Esophagus mucosa (tissue), 1 donor: Measurements from ENCODE around the gene CELA2B. TPM values are rescaled to one million over a fixed set of nuclear protein-coding genes. Genes with fewer than 3 reads are reported as not detected.
"Not testable (repeated sequence)": the region's sequence is repeated elsewhere in the genome, so short reads cannot be mapped to it uniquely, and the experiment has no call there.

Experiments used
- ATAC-seq: fragments of 200-7000 bp; cut with Tn5 transposase; one replicate; pipeline ENCODE4 v1.9.1; 2020
- total RNA-seq: library from RNA; stranded (reverse); gene quantifications from one replicate; pipeline ENCODE4 v1.2.4, GENCODE V29; 2023
- donor health status: DM: yes; HTN: yes; CAD: no.

CELA2B gene
- not detected for total RNA-seq

DNA sequence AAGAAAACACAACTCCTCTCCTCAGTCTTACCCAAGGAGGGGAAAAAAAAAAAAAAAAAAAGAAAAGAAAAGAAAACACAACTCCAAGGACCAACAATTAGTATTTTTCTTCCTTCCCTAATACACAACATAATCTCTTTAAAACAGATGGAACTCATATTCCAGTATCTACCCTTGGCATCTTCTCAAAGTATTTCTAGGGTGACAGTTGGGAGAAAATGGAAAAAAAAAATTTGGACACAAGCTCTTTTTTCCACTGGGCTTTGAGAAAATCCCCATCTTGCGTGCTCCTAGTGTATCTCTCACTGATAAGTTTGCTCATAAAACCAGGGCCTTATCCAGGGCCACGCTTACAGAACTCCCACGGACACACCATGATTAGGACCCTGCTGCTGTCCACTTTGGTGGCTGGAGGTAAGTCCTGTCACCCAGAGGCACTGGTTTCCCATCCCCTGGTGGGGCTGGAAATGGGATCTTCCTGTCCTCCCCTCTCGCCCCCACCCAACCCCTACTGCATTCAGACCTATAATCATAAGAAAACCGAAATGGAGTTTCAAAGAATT lies at the start of gene CELA2B:
TSS of gene CELA2B (plus strand) at position 353 of the 563 bp plus-strand sequence. CDS start at position 375, 22 bp downstream.
- no peak for ATAC-seq

DNA sequence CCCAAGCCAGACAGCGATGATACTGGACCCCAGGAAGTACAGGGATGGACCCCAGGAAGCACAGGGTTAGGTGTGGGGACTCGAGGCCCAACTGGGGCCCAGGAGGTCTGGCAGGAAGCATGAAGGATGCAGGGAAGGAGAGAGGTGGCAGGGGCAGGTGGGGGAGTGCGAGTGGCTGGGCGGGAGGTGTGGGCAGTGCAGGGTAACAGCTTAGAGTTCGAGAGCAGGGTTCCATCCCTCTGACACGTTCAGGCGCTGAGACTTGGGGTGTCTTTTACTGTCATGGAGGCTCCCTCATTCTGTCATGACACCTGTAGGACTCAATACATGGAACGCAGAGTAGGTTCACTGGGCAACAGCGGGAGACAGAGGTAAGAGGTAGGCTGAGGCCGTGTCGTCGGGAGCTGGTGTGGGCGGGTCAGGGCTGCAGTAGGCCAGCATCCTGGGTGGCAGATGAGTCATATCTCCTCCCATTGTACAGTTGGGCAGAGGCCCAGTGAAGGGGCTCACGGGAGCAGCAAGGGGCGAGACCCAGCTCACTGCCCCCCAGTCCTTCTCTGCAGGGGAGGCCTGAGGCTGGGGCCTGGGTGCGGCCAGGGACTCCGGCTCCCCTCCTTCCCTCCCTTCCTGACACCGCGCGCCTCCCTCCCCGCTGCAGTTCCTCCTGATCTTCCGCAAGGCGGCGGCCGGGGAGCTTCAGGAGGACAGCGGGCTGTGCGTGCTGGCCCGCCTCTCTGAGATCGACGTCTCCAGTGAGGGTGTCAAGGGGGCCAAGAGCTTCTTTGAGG lies 49.2 kb upstream of the CELA2B start:
- ATAC-seq = peak; percentile 43

DNA sequence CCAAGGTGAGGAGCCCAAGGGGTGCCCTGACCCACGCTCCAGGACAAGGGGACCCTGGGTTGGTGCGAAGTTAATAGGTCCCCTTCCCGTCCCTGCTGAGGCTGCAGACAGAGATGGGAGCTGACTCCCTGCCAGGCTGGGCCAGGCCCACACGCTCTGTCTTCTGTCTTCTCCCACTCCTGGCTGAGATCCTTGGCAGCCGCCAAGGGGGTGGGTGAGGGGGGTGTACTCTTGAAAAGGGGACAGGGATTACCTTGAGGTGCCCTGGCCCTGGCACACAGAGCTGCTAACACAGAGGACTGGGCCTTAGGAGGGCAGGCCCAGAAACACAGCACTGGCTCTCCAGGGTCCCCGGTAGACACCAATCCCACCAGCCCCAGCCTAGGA lies 48.6 kb upstream of the CELA2B start:
- no peak for ATAC-seq

DNA sequence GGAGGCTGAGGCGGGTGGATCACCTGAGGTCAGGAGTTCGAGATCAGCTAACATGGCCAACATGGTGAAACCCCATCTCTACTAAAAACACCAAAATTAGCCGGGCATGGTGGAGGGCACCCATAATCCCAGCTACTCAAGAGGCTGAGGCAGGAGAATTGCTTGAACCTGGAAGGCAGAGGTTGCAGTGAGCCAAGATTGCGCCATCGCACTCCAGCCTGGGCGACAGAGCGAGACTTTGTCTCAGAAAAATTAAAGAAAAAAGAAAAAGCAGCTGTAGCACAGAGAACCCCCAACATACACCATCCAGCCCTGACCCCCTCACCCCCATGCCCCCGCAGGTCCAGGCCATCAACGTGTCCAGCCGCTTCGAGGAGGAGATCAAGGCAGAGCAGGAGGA lies 47.7 kb upstream of the CELA2B start:
- not testable (repeated sequence) for ATAC-seq

DNA sequence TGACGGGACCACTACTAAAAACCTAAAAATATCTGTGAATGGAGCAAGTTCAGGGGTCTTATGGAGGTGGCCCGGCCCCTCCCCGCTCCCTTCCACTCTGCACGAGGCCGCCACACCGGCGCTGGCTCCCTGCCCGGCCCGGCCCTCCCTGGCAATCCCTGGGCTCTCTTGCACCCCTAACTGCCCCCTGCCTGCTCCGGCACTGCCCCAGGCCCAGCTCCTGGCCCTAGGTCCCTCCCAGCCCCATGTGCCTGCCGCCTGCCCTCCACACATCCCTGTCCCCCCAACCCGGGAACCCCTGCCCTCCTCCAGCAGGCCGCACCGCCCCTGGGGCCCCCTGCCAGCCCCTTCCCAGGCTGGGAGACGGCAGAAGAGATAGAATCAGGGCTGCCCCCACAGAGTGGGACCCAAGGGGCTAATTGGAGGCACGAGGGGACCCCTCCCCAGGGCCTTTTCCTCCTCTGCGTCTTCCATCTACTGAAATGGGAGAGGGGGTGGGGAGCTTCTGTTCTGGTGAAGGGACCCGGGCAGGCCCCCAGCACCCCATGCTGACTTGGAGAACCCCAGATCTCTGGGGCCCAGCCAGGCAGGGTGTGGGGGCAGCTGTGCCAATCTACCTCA lies 47.0 kb upstream of the CELA2B start:
- no peak for ATAC-seq

DNA sequence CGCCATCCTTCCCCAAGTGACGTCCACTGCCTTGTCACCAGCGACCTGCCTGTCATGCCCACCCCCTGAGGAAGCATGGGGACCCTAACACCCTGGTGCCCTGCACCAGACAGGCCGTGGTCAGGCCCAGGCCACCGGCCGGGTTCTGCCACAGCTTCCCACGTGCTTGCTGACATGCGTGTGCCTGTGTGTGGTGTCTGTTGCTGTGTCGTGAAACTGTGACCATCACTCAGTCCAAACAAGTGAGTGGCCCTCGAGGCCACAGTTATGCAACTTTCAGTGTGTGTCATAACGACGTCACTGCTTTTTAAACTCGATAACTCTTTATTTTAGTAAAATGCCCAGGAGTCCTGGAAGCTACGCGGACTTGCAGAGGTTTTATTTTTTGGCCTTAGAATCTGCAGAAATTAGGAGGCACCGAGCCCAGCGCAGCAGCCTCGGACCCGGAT lies 46.2 kb upstream of the CELA2B start:
- ATAC-seq = peak; percentile 4

DNA sequence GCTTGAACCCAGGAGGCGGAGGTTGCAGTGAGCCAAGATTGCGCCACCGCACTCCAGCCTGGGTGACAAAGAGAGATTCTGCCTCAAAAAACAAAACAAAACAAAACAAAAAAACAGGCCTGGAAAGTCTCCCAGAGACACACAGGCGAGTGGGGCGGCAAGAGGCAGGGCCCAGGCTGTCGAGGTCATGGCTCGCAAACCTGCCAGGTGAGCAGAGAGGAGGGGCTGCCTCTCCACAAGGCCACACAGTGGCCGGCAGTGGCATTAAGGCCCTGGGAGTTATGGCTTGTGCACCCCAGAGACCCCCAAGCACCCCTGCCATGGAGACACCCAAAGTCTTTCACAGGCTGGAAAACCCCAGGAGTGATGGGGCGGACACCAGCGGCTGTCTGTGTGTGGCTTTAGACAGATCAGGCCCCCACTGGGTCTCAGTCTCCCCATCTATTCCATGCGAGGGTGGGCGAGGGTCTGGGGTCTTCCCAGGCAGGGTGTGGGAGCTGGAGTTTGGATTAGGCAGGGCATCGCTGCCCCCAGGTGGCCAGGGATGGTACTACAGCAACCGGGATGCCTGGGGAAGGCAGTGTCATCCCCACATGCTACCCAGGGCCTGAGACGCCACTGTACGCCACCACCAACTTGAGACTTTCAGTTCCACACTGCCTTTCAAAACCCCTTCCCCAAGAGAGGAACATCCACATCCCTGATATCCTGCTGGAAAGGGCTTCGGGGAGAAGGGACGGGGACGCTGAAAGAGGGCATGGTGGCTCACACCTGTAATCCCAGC lies 44.9 kb upstream of the CELA2B start:
- peak; percentile 55 for ATAC-seq

DNA sequence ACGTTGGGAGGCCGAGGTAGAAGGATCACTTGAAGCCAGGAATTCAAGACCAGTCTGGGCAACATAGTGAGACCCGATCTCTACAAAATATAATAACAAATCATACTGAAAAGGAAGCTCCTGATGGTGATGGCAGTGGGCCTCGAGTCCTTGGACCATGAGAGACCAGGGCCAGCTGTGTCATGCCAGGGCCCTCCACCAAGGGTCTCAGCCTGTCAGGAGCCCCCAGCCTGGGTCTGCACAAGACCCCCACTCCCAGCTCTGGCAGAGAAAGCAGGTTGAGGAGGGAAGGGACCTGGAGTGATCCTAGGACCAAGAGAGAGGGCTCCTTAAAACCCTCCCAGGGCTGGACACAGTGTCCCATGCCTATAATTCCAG lies 44.3 kb upstream of the CELA2B start:
- no peak for ATAC-seq

DNA sequence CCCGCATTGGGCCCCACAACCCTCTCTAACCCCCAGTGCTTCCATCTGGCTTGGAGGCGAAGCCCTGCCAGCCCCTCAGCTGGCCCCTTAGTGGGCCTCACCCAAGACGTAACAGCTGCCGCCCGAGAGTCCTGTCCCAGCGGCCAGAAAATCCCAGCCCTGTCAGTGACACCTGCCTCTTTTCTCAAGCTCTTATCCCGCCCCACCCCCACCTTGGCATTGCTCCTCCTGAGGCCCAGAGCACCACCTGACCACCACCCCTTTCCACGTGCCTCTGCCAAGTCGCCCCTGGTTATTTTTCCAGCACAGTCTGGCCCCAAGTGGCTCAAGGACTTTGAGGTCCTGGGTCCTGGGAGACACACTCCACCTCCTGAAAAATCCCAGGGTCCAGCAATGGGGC lies 43.6 kb upstream of the CELA2B start:
- no peak for ATAC-seq

DNA sequence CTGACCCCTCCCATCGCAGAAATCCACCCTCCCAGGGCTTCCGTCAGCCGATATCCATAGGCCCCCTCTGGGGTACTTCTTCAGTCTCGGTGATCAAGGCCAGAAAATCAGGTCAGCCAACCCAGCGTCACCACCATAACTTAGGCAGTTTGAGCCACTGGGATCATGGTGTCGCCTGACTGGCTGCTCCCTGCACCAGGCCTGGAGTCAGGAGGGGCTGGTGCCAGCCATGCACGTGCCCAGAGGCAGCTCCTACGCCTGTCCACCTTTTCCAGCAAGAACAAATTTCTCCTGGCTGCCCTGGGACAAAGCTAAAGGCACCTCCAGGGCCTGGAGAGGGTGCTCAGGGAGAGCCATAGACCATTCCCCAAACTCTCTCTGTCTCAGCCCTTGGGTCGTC lies 42.4 kb upstream of the CELA2B start:
- ATAC-seq = no peak

DNA sequence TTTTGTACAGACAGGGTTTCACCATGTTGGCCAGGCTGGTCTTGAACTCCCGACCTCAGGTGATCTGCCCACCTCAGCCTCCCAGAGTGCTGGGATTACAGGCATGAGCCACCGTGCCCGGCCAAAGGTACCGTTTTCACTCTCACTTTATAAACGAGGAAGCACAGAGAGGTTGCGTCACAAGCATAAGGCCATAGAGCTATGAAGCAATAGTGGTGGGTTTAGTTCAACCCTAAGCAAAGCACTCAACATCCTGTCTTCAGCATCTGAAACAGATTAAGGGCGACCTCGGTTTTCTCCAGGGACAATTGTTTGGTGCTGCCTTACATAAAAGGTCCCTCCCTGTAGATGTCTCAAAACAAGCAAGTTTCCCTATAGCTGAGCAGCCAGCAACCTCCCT lies 41.2 kb upstream of the CELA2B start:
- peak; percentile 13 for ATAC-seq

DNA sequence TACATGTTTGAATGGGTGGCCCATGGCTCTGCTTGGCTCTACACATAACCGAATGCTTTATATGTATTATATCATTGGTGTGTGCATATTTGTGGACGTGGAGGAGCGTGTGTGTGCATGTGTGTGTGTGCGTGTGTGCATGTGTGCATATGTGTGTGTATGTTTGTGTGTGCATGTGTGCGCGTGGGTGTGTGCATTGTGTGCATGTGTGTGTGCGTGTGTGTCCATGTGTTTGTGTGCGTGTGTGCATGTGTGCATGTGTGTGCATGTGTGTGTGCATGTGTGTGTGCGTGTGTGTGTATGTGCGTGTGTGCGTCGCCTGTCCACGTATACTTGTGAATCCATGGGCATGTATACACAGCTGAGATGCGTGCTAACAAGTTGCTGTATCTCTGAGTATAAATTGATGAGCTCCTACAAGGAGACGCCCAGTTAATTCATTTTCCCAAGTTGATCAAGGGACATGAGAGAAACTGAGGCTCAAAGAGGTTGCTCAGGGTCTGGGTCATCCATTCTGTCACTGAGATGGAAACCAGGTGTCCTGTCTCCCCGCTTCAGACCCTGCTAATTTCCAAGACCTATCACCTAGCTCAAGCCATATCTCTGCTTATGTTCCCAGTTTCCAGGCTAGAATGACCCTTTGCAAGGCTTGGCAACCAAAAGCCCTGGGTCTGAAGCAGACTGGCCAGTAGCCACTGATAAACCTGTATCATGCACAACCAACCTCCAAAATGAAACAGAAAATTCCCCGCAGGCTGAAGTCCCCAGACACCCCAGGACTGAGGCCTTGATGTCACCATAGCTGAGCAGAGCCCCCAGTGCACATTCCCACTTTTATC lies 40.4 kb upstream of the CELA2B start:
- ATAC-seq = no peak

DNA sequence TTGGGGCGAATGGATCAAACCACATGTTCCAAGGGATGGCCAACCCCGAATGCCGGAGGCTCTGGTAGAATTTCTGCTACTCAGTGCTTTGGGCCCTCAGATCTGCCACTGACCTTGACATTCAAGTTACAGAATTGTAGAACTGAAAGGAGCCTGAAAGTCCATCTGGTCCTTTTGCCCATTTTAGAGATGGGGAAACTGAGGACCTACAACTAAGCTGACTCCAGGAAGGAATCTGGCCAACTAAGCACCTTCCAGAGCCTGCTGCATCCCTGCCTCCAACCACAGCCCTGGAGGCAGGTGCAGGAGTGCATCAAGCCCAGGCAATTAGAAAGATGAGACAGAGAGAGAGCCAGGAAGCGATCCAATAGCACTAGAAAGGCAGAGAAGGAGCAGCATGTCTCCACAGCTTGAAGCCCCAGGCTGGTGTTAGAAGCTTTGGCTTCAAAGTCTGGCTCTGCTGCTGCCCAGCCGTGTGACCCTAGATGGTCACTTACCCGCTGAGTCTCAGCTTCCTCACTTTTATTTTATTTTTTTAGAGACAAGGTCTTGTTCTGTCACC lies 38.9 kb upstream of the CELA2B start:
- ATAC-seq = no peak

DNA sequence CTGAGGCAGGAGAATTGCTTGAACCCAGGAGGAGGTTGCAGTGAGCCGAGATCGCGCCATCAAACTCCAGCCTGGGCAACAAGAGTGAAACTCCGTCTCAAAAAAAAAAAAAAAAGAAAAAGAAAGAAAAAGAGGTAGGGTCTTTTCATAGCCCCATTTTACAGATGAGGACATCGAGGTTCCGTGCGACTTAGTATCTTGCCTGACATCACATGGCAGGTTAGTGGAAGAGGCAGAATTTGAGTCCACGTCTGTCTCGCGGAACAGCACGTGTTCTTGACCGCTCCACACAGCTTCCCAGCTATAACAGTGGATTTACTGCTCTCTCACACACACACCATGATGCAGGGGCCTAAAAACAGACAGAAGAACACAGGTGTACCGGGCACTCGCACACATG lies 36.6 kb upstream of the CELA2B start:
- no peak for ATAC-seq

DNA sequence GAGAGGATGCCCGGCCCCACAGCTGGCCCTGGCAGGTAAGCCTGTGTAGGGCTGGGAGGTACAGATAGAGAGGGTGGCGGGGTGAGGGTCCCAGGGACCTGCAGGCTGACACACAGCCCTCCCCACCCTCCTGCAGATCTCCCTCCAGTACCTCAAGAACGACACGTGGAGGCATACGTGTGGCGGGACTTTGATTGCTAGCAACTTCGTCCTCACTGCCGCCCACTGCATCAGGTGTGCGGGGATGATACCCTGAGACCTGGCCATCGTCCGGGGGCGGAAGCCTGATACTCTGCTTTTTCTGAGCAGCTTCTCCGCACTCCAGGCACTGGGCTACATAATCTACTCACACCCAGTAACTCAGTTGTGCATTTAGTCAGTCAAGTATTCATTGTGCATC lies 35.5 kb upstream of the CELA2B start:
- no peak for ATAC-seq

DNA sequence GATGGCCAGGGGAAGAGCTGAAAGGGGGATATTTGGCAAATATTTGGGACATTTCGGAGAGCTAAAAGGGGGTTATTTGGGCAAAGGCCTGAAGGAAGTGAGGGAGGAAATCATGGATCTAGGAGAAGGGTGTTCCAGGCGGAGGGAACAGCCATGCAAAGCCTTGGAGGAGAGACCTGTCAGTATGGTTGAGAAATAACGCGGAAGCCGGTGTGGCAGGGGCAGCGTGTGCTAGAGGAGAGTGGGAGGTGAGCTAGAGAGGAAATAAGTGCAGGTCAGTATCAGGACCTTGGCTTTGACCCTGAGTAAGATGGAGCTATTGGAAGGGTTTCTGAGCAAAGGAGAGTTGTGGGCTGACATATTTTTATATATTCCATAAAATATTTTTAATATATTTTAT lies 34.7 kb upstream of the CELA2B start:
- no peak for ATAC-seq

DNA sequence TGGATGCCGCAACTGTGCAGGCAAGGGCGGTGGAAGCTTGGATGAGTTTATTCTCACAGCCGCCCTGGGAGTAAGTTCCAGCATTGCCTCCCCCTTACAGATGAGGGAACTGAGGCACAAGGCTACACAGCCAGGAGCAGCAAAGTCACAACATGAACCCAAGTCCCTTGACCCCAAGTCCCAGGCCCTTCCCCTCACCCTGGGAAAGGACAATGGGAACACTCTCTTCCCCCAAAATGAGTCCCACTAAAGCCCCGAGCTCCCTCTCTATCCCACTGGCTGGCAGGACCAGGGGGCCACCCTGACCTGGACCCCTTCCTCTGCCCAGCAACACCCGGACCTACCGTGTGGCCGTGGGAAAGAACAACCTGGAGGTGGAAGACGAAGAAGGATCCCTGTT lies 33.8 kb upstream of the CELA2B start:
- no peak for ATAC-seq

DNA sequence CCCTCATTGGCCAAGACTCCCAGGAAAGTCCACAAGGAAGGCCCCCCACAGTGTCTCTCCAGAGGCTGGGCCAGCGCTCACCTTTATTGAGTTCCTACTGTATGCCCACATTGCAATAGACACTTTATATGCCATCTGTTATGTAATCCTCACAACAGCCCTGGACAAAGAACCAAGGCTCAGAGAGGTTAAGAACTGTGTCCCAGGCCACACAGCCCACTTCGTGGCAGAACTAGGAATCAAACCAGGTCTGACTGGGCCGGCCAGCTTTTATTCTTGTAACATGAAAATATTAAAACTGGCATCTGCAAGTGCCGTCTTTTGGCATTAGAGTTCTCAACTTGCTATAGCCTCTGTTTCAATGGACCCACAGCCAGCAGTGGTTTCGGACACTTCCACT lies 33.1 kb upstream of the CELA2B start:
- no peak for ATAC-seq

DNA sequence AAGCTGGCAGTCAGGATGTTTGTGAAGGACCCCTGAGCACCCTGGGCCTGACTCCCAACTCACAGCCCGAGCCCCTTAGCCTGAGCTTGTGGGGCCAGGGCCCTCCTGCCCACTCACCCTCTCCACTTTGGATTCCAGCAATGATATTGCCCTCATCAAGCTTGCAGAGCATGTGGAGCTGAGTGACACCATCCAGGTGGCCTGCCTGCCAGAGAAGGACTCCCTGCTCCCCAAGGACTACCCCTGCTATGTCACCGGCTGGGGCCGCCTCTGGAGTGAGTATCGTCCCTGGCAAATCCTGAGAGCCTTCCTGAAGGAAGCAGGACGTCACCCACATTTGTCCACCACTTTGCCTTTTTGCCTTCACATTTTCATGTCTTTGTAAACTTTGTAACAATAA lies 32.6 kb upstream of the CELA2B start:
- ATAC-seq = no peak

DNA sequence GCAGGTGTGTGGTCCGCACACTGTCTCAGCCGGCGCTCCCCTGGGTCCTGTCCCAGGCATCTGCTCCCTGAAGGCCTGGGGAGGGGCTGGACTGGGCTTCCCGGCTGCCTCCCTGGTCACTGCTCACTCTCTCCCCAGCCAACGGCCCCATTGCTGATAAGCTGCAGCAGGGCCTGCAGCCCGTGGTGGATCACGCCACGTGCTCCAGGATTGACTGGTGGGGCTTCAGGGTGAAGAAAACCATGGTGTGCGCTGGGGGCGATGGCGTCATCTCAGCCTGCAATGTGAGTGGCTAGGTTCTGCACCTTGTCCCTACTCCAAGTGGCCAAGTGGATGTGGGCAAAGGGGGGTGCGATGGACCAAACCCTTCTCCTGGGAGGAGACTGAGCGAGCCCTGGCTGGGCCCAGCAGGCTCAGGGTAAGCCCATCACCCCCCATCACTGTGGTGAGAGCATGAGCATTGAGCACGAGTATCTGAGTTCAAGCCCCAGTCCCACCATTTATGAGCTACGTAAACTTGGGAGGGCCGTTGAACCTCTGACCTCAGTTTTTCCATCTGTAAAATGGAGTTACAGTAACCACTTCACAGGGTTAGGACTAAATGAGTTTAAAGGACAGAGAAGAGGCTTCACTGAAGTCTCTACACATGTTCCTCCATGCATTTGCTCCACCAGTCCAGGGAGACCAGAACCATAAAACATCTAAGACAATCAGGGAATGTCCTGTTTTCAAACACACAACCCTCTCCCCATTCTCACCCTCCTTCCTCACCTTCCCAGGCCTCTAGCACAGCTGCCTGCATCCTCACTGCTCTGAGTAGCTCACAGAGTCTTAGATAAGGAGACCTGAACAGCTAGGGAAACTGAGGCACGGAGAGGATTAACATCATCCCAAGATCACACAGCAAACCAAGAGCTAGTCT lies 31.2 kb upstream of the CELA2B start:
- ATAC-seq = no peak
